Activated CD8-positive, alpha-beta memory T cell treated with anti-CD3 and anti-CD28 coated beads, Interleukin-2, amount 50 U/mL, for 24 hours (primary cell): ENCODE results near the gene C22orf15.

Source experiments
- DNase-seq: peaks from one replicate; pipeline ENCODE4 v3.0.0-alpha.2; 2020; ENCODE audit errors: extremely low read depth

The C22orf15 gene

DNA sequence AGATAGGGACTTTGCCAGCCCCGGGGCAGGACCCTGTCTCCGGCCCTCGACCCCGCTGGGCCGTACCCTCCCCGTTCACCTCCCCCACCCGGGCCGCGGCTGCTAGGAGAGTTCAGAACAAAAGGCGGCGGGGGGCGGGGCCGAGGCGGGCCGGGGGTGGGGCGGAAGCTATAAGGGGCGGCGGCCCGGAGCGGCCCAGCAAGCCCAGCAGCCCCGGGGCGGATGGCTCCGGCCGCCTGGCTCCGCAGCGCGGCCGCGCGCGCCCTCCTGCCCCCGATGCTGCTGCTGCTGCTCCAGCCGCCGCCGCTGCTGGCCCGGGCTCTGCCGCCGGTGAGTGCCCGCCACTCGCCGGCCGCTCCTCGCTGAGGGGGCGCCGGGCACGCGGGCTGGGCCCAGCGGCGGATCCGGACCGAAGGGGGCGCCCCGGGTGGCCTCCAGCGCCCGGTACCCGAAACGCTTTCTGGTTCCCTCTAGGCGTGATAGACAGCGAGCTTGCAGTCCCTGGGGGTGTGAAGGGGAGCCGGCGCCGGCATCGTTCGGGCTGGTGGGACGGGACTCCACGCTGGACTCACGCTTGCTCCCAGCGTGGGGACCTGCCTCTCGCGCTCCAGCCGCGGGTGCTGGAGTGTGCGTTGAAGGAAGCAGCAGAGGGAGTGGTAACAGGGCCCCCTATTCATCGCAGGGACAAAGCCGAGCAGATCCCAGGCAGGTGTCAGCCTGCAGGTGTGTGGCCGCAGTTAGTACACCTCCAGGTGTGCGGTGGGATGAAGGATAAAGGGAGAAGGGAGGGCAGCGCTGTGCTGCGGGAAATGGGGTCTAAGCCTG is 10.1 kb downstream of the C22orf15 start, which contains the start of gene MMP11:
Gene MMP11 (plus strand): TSS at position 201 of the 825 bp plus-strand sequence. CDS start 22 bp downstream, at position 223.
- DNase-seq: no peak

DNA sequence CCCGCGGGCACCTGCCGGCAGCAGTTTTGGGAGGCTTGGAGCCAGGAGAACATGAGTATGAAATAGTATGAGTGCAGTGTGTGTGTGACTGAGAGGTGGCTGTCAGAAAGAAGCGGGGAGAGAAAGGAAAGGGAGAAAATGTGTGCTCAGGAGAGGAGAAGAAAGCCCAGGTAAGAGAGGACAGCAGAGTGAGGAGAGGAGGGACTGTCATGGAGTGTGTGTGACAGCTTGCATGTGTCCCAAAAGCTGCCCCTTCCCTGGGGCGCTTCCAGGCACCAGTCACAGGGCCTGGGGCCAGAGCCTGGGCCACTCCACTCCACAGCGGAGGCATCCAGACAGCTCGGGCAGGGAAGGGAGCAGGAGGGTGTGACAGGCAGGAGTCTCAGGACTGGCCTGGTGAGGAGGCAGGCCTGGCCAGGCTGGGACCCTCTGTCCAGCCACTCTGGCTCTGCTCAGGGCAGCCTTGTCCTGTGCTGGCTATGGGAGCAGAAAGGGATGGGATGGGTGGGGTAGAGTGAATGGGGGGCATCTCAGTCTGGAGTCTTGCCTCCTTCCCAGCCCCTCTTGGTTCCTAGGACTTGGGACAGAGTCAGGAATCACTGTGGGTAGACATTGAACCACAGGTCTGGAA is 10.8 kb downstream of the C22orf15 start:
- DNase-seq: no peak

DNA sequence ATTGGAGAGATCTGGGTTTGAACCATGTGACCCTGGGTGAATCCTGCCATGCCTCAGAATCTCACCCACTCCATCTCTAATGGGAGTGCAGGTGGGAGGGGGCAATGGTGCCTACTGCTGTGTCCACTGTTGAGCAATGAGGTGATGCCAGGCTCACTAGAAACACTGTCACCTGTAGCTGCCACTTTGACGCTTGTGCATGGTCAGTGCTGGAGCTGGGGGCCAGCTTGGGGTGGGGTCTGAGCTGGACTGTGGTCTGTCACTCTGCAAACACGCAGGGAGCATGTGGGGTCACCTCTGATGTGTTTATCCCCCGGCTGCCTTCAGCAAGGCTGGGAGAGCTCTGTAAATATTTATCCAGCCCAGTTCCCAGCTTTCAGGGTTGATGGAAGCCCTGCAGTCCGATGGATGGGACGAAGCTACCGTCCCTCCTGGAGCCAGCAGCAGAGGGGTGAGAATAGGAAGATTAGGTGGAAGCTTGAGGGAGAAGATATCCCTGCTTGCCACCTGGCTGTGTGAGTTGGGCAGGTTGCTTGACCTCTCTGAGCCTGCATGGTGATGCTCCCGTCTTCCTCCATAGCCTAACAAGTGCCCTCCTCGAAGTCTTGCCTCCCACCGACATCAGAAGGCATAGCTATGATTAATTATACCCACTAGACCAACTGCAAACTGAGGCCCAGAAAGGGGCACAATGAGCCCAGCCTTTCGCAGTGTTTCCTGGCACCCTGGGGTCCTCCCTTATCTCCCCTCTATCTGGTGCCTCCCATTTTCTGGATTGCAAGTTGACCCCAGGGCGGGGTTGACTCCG is 11.5 kb downstream of the C22orf15 start:
- DNase-seq: no peak

DNA sequence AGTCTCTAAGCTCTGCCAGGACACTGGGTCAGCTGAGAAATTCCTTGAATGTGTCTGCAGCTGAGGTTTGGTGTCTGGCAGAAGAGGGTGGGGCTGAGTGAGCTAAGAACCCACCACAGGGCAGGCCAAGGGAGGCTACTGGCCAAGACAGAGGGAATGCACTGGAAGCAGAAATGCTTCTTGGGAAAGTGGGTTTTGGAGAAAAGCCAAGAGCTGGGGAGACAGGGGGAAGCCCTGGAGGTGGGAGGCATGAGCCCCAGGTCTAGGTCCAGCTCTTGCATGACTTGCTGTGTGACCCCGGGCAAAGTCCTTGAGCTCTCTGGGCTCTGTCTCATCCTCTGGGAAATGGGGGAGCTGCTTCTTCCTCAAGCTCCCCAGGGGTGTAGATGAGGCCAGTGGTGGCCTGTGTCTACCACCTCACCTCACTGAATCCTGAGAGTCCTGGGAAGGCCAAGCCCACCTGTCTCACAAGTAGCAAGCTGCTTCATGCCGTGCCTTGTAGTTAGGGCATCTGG is 12.2 kb downstream of the C22orf15 start:
- DNase-seq: no peak

DNA sequence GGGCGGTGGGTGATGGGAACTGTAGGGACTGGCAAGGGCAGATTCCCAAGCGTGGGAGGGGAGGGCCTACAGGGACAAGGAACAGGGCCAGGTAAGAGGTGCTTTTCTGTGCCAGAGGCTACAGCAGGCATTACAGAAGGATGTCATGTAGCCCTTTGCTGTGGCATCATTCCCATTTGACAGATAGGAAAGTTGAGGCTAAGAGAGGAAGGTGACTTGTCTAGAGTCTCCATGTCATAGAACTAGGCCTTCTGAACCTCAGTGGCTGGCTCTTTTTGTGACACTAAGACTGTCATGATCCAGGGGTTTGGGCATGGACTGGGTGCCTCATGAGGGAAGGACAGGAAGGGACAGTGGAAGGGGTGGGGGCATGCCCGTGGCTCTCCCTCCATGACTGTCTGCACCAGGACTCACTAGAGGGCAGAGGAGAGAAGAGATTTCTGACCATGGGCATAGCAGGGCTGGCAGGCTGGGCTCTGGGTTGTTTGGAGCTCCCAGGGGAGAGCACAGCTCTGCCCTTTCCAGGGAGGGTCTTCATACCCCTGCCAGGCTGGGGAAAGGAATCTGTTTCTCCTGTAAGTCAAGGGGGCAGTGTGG is 13.1 kb downstream of the C22orf15 start:
- no peak for DNase-seq

DNA sequence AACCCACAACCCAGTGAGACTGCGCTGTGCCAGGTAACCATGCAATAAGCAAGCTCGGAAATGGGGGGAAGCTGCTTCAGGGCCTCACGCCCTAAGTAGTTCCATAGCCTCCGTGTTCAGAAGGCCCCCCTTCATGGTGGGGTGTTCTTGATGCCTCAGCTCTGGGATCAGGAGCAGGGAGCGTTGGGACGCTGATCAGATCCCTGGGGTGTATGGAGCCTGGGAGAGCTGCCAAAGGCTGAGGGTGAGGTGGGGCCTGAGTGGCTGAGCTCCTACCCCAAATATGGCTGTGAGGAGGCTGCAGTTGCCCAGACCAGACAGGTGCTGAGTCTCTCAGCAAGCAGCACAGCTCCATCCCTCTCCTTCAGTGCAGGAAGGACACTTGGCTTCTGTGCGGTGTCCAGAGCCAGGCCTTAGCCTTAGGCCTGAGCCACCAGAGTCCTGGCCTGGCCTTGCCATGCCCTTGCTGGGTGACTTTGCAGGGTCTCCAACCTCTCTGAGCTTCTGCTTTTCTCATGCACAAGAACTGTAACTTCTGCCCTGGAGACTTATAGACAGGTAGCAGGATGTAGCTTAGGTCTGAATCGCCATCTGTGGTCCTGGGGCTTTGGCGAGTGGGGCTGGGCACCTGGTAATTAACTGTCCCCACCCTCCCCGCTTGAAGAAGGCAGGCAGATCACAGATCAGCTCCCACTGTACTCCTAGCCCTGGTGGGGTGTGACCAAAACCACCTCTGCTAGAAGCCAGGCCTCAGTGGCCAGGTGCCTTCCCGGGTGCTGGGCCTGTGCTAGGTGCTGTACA is 15.2 kb downstream of the C22orf15 start:
- DNase-seq: no peak

DNA sequence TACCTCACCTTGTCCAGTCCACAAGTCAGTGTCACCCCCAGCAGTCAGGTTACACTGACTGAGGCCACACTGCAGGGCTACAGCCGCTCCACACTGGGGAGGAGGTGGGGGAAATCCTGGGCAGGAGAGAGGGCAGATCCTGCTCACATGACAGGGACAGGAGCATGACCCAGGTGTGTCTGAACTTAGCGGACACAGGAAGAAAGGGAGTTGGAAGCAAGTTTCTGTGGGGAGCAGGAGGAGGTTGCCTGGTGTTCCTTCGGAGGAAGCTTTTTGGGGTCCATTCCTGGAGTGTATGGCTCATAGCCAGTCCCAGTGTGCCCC is 15.7 kb downstream of the C22orf15 start:
- no peak for DNase-seq

DNA sequence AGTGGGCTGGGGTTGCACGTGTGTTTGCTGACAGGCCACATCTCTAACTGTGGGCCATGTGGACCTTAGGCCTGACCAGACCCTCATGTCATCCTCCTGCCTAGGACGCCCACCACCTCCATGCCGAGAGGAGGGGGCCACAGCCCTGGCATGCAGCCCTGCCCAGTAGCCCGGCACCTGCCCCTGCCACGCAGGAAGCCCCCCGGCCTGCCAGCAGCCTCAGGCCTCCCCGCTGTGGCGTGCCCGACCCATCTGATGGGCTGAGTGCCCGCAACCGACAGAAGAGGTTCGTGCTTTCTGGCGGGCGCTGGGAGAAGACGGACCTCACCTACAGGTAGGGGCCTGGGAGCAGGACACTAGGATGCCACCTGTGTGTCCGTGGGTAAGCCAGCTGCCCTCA is 16.3 kb downstream of the C22orf15 start:
- no peak for DNase-seq

DNA sequence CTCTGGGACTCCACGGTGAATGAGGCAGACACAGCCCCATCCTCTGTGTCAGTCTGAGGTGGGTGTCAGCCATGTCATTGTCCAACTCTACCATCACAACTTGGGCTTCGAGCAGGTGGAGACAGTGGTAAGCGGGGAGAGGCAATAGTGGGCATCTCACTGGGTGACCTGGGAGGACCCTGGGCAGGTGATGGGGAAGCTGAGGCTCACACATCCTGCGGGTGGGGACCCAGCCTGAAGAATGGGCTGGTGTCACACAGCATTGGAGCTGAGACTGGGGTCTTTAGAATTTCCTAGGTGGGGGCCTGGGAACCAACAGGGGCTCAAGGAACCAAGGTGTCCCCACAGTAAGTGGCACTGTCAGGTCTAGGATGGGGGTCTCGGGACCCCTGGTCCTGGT is 16.9 kb downstream of the C22orf15 start:
- DNase-seq: no peak

DNA sequence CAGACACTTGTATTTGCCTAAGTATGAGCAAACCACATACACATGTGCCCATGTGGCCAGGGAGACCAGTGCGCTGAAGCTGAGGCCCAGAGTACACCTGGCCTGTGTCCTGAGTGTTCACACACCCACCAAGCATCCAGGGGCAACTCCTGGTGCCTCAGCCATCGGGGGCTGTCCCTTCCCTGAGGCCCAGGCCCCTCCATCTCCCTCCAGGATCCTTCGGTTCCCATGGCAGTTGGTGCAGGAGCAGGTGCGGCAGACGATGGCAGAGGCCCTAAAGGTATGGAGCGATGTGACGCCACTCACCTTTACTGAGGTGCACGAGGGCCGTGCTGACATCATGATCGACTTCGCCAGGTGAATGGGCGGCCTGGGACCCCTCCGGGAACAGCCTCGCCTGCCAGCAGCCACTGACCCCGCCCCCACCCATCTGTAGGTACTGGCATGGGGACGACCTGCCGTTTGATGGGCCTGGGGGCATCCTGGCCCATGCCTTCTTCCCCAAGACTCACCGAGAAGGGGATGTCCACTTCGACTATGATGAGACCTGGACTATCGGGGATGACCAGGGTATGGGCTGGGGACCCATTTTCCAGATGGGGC is 17.5 kb downstream of the C22orf15 start:
- DNase-seq: no peak

DNA sequence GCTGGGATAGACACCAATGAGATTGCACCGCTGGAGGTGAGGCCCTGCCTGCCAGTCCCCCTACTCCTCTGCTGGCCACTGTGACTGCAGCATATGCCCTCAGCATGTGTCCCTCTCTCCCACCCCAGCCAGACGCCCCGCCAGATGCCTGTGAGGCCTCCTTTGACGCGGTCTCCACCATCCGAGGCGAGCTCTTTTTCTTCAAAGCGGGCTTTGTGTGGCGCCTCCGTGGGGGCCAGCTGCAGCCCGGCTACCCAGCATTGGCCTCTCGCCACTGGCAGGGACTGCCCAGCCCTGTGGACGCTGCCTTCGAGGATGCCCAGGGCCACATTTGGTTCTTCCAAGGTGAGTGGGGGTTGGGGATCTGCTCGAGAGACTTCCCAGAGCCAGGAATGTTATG is 18.3 kb downstream of the C22orf15 start:
- DNase-seq: no peak

DNA sequence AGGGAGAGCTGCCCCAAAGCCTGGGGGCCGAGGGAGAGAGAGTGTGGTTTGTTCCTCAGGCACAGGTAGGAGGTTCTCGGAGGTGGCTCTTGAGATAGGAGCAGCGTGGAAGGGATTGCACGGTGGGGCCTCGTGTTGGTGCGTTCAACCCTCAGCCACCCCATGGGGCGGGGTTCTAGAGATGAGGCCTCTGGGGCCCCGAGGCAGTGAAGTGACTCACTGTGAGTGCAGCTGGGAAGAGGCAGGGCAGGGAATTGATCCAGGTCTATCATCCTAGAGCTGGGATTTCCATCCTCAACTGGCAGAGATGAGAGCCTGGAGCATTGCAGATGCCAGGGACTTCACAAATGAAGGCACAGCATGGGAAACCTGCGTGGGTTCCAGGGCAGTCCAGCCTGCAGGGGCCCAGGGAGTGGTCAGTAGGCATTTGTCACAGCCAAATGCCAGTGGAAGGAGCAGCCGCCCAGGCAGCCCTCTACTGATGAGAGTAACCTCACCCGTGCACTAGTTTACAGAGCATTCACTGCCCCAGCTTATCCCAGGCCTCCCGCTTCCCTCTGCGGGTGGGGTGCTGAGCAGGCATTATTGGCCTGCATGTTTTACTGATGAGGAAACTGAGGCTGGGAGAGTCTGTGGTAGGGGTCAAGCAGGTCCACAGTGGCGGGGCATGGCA is 18.9 kb downstream of the C22orf15 start:
- DNase-seq: no peak

DNA sequence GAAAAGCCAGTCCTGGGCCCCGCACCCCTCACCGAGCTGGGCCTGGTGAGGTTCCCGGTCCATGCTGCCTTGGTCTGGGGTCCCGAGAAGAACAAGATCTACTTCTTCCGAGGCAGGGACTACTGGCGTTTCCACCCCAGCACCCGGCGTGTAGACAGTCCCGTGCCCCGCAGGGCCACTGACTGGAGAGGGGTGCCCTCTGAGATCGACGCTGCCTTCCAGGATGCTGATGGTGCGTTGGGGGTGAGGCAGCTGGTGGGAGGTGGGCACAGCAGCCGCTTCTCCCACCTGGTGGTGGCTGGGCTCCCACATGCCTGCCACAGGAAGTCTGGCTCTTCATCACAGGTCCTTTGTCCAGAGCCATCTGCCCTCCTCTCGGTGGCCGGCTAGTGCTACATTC is 19.5 kb downstream of the C22orf15 start:
- DNase-seq: no peak

DNA sequence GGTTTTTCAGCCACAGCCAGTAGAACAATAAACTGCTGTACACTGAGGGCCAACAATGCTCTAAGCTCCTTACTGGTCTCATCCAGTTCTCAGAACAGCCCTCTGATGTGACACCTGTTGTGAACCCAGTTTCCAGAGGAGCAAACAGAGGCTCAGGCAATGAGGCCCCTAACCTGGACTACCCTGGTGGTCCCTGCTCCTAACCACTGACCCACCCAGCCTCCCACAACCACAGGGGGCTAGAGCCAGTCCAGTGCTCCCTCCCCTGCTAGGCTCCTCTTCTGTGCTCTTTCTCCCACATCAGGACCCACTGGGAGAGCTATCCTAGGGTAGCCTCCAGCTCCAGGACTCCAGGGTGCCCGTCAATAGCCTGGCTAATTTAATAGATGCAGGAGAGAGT is 19.9 kb downstream of the C22orf15 start:
- DNase-seq: no peak

DNA sequence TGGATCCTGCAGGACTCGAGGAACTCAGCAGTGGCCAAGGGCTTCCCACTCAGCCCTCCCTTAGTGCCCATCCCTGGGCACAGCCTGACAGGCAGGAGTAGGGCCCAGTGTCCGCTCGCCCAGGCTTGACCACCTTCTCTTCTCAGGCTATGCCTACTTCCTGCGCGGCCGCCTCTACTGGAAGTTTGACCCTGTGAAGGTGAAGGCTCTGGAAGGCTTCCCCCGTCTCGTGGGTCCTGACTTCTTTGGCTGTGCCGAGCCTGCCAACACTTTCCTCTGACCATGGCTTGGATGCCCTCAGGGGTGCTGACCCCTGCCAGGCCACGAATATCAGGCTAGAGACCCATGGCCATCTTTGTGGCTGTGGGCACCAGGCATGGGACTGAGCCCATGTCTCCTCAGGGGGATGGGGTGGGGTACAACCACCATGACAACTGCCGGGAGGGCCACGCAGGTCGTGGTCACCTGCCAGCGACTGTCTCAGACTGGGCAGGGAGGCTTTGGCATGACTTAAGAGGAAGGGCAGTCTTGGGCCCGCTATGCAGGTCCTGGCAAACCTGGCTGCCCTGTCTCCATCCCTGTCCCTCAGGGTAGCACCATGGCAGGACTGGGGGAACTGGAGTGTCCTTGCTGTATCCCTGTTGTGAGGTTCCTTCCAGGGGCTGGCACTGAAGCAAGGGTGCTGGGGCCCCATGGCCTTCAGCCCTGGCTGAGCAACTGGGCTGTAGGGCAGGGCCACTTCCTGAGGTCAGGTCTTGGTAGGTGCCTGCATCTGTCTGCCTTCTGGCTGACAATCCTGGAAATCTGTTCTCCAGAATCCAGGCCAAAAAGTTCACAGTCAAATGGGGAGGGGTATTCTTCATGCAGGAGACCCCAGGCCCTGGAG is 20.7 kb downstream of the C22orf15 start:
- DNase-seq: no peak

DNA sequence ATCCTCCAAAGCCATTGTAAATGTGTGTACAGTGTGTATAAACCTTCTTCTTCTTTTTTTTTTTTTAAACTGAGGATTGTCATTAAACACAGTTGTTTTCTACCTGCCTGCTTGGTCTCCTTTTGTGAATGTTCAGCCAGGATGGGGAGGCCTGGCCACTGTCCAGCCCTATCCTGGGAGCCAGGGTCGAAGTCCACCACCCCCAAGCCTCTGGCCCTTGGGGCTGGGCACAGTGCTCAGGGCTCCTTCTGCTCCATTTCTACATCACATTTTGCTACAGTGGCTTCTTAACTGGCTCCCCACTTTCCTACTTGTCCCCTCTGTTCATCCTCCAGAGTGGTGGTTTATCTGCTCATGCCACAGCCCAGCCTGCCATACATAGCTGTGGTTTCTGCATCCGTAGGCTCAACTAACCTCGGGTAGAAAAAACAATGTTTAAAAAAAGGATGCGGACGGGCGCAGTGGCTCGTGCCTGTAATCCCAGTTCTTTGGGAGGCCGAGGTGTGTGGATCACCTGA is 21.5 kb downstream of the C22orf15 start:
- DNase-seq: no peak

DNA sequence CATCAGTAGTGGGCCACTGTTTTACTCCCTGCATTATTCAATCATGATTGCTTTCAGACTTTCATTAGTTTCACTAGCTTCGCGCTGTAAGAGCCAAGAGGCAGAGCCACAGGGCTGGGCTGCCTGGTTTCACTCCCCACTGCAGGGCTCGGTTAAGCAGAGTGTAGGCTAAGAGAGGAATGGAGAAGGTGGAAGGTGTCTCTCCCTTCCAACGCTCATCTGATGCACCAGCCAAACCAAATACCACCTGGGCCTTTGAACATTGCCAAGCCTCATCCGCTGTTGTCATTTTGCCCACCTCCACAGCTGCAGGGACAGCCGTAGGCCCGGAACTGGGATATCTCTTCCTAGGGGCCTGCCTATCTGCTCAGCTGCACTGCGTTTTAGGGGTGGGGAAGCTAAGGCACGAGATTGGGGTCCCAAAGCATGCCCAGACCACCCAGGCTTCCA is 23.5 kb downstream of the C22orf15 start:
- no peak for DNase-seq

DNA sequence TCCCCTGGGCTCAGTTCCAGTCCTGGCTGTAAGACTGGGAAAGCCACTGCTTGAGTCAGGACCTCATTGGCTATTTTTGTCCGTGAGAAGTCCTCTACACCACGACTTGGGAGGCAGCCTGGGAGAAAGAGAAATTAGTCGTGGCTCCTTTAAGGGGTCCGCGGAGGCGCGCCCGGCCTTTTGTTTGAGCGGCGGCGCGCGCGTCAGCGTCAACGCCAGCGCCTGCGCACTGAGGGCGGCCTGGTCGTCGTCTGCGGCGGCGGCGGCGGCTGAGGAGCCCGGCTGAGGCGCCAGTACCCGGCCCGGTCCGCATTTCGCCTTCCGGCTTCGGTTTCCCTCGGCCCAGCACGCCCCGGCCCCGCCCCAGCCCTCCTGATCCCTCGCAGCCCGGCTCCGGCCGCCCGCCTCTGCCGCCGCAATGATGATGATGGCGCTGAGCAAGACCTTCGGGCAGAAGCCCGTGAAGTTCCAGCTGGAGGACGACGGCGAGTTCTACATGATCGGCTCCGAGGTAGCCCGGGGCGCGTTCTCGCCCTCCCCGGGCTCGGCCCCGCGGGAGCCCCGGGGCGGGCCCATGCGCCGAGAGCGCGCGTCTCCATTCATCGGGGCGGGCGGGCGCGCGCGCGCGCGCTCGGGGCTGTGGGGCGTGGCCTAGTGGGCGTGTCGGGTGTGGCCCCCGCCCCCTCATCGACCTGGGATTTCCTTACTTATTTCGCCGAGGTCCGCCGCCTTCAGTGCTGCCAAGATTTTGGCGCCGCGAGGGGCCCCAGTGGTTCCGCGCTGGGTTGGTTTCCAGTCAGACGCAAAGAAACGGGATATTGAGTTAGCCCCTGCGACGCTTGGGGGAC is 24.2 kb downstream of the C22orf15 start, which contains the start of gene SMARCB1:
Gene SMARCB1 (plus strand): TSS at position 215 of the 848 bp plus-strand sequence. CDS start 204 bp downstream, at position 419.
- DNase-seq: peak; percentile 68
